GM19372 (cell line): ENCODE results near the gene HYAL3.
"Not testable (repeated sequence)": the region's sequence is repeated elsewhere in the genome, so short reads cannot be mapped to it uniquely, and the experiment has no call there.

Experiments
- ATAC-seq: cut with Tn5 transposase; IDR thresholded peaks from one replicate; pipeline ENCODE4 v1.9.1; 2021; ENCODE audit warnings: mild to moderate bottlenecking, low read depth, moderate library complexity; ENCODE audit not compliant: unreplicated experiment

HYAL3 gene

DNA sequence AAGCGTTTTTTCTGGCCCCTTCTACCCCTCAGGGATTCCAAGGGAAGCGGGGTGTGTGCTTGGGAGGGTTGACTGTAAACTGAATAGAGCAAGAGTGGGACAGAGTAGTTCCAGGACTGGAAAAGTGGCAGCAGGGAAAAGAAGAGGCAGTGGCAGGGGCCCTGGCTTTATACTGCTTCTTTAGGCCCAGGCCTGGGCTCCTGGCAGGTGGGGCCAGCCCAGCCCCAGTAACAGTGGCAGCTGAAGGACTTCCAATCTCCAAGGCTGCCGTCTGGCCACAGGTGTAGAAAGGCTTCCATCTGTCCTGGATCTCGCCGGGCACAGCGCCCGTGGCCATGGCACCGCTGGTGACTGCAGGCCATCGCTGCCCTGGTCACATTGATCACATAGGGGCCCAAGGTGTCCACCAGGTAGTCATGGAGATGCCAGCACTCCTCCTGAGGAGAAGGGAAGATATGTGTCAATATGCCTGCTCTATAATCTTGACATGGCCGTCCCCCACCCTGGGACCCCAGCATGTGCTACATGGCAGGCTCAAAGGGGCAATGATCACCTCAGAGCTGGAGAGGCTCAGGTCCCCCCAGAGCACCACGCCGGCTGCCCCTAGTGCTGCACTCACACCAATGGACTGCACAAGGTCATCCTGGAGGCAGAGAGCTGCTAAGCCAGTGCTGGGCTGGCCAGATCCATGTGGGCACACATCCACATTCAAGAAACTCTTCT lies 6.0 kb downstream of the HYAL3 start:
- ATAC-seq: no peak

- peak; percentile 96 for ATAC-seq
These were observed 6.8 kb downstream of the HYAL3 start, which contains the start of gene IFRD2 for GRCh38 chr3:50292159-50293078. IFRD2 (minus strand) TSS chr3:50292429; CDS start chr3:50292274, 155 bp downstream.

DNA sequence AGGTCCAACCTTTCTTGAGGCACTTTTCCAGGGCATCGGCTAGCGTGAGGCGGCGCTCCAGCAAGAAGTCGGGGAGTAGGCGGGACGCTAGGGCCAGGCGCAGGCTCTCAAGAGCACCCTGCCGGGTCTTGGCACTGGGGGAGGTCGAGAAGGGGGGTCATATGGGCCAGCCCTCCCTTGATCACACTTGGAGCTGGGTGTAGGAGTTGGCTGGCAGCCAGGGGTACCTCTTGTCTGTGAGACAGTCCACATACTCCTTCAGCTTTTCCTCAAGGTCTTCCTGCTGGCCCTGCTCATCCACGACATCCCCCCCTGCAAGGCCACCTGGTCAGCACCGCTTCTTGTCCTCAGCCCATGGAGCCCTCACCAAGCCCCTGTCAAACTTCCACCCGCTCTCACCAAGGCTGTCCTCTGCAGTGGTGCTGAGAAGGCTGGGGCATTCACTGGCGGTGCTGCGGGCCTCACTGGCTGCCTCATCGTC lies 9.0 kb downstream of the HYAL3 start:
- no peak for ATAC-seq

DNA sequence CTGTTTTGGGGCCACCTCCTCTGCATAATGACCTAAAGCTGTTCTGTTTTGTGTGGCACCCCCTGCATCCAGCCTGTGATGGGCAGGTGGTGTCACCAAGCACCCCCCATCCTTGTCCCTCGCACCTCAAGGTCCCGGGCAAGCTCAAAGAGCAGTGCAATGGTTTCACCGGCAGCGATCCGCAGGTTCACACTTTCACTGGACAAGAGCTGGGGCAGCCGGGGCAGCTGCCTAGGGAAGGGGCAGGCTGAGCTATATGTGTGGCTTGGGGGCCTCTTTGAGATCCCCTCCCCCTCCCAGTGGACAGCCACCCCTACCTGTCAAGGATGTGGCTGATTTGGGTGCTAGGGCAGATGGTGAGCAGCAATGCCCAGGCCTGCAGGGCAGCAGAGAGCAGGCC lies 10.1 kb downstream of the HYAL3 start:
- ATAC-seq: no peak

DNA sequence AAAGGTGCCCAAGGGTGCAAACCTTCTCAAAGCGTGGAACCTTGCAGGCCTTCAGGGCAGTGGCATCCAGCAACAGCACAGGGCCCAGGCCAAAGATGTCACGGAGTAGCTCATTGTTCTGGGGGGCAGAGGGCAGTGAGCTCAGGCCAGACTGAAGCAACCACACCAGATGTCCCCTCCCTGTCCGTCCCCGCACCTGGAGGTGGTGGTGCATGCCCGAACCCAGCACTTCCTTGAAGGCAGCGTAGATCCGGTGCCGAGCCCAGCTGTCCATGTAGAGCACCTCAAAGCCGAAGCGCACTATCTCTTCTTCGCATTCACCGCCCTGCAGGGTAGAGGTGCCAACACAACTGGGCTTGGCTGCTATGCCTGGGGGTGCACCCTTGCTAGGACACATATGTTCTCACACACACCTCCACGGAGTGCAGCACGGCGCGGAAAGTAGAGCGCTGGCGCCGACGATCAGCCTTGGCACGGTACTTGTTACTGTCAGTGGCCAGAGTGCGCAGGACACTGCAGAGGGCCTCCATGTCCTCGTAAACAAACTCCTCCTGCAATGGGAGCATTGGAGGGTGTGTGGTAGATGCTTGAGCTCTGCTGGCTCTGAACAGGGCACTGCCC lies 10.7 kb downstream of the HYAL3 start:
- no peak for ATAC-seq

DNA sequence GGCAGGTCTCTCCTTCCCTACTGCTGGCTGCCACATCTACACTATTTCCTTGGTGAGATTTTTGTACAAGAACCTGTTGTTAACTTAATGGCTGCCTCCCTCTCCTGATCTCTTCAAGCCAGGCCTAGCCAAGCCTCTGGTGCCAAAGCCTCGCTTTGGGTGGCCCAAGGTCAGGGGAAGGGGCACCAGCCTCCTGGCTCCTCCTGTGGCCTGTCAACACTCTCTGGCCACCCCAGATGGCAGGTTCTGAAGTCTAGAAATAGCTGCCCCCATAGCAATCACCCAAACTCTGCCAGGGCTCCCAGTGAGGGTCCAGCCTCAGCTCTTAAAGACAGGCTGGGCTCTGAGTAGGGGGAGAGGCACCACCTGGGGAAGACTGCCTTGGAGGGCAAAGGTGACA lies 11.9 kb downstream of the HYAL3 start:
- ATAC-seq: no peak

GRCh38 chr3:50286322-50287227 lies 12.6 kb downstream of the HYAL3 start:
- no peak for ATAC-seq

DNA sequence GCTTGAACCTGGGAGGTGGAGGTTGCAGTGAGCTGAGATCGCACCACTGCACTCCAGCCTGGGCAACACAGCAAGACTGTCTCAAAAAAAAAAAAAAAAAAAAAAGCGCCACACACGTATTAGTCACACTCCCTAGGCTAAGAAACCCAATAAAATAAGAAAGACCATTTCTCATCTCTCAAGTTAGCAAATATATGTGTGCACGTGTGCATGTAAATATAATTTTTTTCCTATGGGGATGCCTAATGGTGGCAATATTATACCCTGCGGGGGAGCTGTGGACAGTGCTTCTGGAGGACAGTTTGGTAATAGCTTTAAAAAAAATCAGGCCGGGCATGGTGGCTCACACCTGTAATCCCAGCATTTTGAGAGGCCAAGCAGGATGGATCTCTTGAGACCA lies 15.1 kb downstream of the HYAL3 start:
- not testable (repeated sequence) for ATAC-seq

GRCh38 chr3:50279255-50280016 lies 19.8 kb downstream of the HYAL3 start:
- ATAC-seq: no peak

- no peak for ATAC-seq
These were observed 20.4 kb downstream of the HYAL3 start, which contains the start of gene LSMEM2 for GRCh38 chr3:50278880-50279224. LSMEM2 (plus strand) TSS chr3:50279087; CDS start chr3:50279114, 27 bp downstream.

GRCh38 chr3:50278123-50278879 lies 20.9 kb downstream of the HYAL3 start:
- ATAC-seq: no peak

GRCh38 chr3:50276762-50277101 lies 22.5 kb downstream of the HYAL3 start:
- no peak for ATAC-seq

- no peak for ATAC-seq
These were observed 23.0 kb downstream of the HYAL3 start for GRCh38 chr3:50275996-50276761.

DNA sequence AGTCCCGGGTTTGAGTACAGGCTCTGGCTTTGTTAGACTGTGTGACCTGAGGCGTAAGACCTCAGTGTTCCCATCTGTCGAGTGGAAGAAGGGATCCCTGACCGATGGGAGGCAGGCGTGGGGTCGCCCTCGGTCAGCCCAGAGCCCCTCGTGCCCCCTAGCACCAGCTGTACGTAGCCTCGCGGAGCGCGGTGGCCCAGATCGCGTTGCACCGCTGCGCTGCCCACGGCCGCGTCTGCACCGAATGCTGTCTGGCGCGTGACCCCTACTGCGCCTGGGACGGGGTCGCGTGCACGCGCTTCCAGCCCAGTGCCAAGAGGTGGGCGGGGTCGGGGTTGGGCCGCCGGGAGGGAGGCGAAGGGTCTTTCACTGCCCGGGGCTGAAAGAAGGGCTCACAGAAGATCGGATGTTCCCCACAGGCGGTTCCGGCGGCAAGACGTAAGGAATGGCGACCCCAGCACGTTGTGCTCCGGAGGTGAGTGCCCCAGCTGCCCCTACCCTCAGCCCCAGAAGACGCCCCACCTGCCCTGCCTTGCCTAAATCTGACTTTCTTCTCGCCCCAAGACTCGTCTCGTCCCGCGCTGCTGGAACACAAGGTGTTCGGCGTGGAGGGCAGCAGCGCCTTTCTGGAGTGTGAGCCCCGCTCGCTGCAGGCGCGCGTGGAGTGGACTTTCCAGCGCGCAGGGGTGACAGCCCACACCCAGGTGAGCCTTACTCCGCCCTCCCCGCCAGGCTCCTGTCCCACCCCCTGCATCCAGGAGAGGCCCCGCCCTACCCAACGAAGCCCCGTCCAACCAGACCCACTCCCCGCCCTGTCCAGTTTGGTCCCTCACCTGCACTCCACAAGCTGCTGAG lies 23.8 kb downstream of the HYAL3 start:
- ATAC-seq: no peak

GRCh38 chr3:50274371-50275104 lies 24.7 kb downstream of the HYAL3 start:
- no peak for ATAC-seq

- ATAC-seq: no peak
These were observed 25.5 kb downstream of the HYAL3 start for GRCh38 chr3:50273689-50274065.
